BLaER1 (cell line): ENCODE data around the gene STX11.

Experiments used
- H3K27ac ChIP-seq: shearing (Covaris generic); formaldehyde crosslinking; 2 replicates; pipeline ENCODE4 v1.8.1; 2022
- H3K27me3 ChIP-seq: shearing (Covaris generic); formaldehyde crosslinking; 2 replicates; pipeline ENCODE4 v1.8.1; 2022
- H3K36me3 ChIP-seq: shearing (Covaris generic); formaldehyde crosslinking; 2 replicates; pipeline ENCODE4 v1.8.1; 2022
- H3K4me1 ChIP-seq: shearing (Covaris generic); formaldehyde crosslinking; 2 replicates; pipeline ENCODE4 v1.8.1; 2022
- H3K4me2 ChIP-seq: shearing (Covaris generic); formaldehyde crosslinking; 2 replicates; pipeline ENCODE4 v1.8.1; 2022
- H3K4me3 ChIP-seq: shearing (Covaris generic); formaldehyde crosslinking; 2 replicates; pipeline ENCODE4 v1.8.1; 2022
- H3K9ac ChIP-seq: shearing (Covaris generic); formaldehyde crosslinking; 2 replicates; pipeline ENCODE4 v1.8.1; 2022
- H3K9me3 ChIP-seq: shearing (Covaris generic); formaldehyde crosslinking; 2 replicates; pipeline ENCODE4 v1.8.1; 2022
- H4K20me1 ChIP-seq: shearing (Covaris generic); formaldehyde crosslinking; 2 replicates; pipeline ENCODE4 v1.8.1; 2022
- Cebpa-rat ChIP-seq: shearing (Covaris generic); IDR thresholded peaks from 2 replicates; pipeline ENCODE4 v1.8.1; 2022

Gene STX11

DNA sequence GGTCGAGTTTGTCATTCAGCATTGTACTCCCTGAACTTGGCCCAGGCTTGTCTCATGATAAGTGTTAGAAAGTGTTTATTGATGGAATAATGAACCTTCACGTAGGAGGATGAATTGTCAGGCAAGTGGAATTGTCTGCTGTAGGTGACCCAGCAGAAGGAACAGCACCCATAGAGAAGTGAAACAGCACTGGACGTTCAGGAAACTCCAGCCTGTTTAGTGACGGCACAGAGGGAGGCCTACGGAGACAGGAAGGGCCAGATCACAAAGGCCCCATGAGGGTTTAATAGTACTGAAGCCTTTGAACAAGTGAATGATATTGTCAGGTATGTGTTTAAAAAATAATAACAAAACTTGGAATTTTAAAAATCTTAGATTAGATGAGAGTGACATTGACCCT lies 2.9 kb downstream of the STX11 start:
- no peak for TF ChIP-seq Cebpa-rat
- peaks cover 14% of the 10 kb centered on the region for H3K27me3 ChIP-seq
- no peaks in the 10 kb centered on the region for H4K20me1 ChIP-seq
- peaks cover 10% of the 10 kb centered on the region for H3K4me1 ChIP-seq
- no peak overlapping the region for H3K4me2 ChIP-seq
- no peak overlapping the region for H3K27ac ChIP-seq
- H3K9ac ChIP-seq = no peak overlapping the region
- no peaks in the 10 kb centered on the region for H3K9me3 ChIP-seq
- H3K4me3 ChIP-seq = no peak overlapping the region
- H3K36me3 ChIP-seq = no peaks in the 10 kb centered on the region

DNA sequence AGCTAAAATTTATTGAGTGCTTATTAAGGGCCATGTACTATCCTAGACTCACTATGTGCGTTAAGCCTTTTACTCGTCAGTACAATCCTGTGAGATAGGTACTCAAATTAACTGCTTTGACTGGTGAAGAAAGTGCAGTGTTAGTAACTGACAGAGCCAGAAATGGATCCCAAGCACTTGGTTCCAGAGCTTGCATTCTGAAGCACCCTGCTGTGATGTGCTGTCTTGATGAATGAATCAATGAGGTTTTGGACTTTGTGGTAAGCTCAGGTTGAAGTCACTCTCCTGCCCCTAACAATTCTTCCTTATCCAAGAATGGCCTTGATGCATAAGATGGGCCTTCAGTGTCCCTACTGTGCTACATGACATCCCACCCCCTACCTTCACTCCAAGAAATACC lies 3.7 kb downstream of the STX11 start:
- Histone ChIP-seq H4K20me1 (no peaks in the 10 kb centered on the region), H3K4me1 (peaks cover 10% of the 10 kb centered on the region), H3K4me2 (no peak overlapping the region), H3K4me3 (no peak overlapping the region), H3K9me3 (no peaks in the 10 kb centered on the region), H3K27ac (no peak overlapping the region), H3K36me3 (no peaks in the 10 kb centered on the region), H3K9ac (no peak overlapping the region), H3K27me3 (peaks cover 14% of the 10 kb centered on the region)
- no peak for TF ChIP-seq Cebpa-rat

DNA sequence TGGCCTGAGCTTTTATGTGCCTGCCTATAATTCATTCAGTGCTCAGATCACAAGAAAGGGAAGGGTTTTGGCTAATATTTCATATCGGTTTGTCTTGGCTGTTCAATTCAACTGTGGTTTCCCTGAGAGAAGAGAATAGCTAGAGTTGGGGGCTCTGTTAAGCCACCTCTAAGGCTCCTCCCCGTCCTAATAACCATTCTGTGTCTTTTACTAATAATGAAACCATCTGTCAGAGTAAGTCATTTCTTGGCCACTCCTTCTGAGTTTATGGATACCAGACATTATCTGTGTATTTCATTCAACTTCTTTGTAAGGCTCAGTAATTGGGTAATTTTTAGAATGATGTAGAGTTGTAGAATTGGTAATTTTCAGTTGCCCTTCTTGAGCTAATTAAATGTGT lies 5.2 kb downstream of the STX11 start:
- no peaks in the 10 kb centered on the region for H3K9me3 ChIP-seq
- no peak overlapping the region for H3K4me2 ChIP-seq

DNA sequence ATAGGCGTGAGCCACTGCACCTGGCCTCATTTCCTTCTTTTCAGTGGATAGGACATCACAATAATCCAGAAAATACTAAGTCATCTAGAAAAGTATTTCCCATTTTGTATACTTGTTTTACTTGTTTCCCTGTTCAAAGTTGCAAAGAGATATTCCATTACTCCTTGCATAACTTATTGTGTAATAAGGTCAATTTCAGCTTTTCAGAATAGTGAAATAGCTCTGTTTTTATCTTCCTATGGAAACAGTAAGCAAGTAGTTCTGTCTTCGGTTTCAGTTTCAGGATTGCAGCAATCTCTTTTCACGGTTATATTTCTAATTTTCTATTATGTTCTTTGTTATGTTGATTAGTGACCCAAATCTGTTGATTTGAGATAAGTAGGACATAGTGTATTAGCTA lies 6.0 kb downstream of the STX11 start:
- no peak overlapping the region for H3K4me2 ChIP-seq
- no peak for TF ChIP-seq Cebpa-rat
- peaks cover 6% of the 10 kb centered on the region for H3K4me1 ChIP-seq
- H4K20me1 ChIP-seq = no peaks in the 10 kb centered on the region
- no peaks in the 10 kb centered on the region for H3K36me3 ChIP-seq
- no peaks in the 10 kb centered on the region for H3K9me3 ChIP-seq
- H3K27me3 ChIP-seq = 0 out of 2 replicates have a peak, but pooled peaks cover 3% of the 10 kb centered on the region
- H3K27ac ChIP-seq = no peak overlapping the region
- H3K4me3 ChIP-seq = no peak overlapping the region
- H3K9ac ChIP-seq = no peak overlapping the region

More for the DNA sequence above, 5.2 kb downstream of the STX11 start:
- Histone ChIP-seq H3K4me3 (no peak overlapping the region), H3K36me3 (no peaks in the 10 kb centered on the region), H3K27ac (no peak overlapping the region), H3K27me3 (0 out of 2 replicates have a peak, but pooled peaks cover 3% of the 10 kb centered on the region), H4K20me1 (no peaks in the 10 kb centered on the region), H3K9ac (no peak overlapping the region), H3K4me1 (peaks cover 10% of the 10 kb centered on the region)
- TF ChIP-seq Cebpa-rat = no peak

DNA sequence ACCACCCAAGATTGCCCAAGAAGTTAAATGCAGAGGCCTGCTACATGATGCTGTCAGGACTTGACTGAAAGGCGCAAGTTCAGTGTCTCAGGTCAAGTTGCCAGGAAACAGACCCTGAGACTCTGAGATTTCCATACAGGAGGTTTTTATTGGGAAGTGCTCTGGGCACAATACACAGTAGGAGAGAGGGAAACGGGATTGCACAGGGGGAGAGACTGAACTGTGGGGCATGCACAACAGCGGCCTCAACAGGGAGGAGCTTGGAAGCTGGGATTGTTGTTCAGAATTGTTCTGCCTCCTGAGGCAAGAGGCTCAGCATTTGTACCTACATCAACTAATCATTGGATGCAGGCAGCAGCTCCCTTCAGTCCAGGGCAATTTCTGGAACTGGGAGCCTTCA lies 6.7 kb downstream of the STX11 start:
- Histone ChIP-seq H3K36me3 (no peaks in the 10 kb centered on the region), H3K9ac (no peak overlapping the region), H4K20me1 (no peaks in the 10 kb centered on the region), H3K4me1 (no peaks in the 10 kb centered on the region; the same call in 1 of the 2 replicates), H3K9me3 (no peaks in the 10 kb centered on the region), H3K4me2 (no peak overlapping the region), H3K4me3 (no peak overlapping the region), H3K27me3 (0 out of 2 replicates have a peak, but pooled peaks cover under 1% of the 10 kb centered on the region), H3K27ac (no peak overlapping the region)
- TF ChIP-seq Cebpa-rat = no peak

DNA sequence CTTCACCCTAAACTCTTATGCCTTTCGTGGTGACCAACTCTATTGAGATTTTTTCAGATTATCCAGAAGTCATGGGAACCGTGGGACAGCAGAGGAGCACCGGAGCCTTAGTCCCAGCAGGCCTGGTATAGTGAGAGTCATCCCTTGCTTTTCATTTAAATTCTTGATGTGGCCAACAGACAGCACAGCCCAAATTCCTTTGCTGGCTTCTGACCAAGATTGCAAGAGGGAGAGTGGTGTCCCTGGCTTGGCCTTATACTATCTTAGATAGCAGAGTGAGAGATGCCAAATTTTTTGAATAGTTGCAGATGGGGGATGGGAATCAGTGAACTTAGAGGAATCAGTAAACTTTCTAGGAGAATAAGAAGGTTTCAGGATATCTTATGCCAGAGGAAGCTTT lies 7.8 kb downstream of the STX11 start:
- Histone ChIP-seq H3K9ac (no peak overlapping the region), H3K27ac (no peak overlapping the region), H3K36me3 (no peaks in the 10 kb centered on the region), H3K27me3 (no peaks in the 10 kb centered on the region), H3K9me3 (no peaks in the 10 kb centered on the region), H3K4me1 (no peaks in the 10 kb centered on the region), H3K4me3 (no peak overlapping the region), H3K4me2 (no peak overlapping the region), H4K20me1 (no peaks in the 10 kb centered on the region)
- no peak for TF ChIP-seq Cebpa-rat

DNA sequence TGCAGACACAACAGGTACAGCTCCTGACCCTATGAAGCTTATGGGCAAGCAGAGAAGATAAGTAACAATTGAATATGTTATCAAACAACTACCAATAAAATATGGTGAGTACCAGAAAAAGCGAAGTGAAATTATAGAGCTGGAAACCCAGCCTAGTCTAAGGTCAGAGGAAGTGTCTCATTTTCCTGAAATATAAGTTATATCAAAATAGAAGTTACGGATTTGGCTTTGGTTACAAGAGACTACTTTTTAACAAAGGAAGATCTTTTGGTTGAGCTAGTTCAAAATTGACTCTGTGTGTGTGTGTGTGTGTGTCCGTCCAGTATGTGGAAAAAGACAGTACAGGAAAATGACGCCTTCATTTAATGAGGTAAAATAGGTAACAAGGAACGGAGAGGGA lies 8.9 kb downstream of the STX11 start:
- H3K4me1 ChIP-seq = no peaks in the 10 kb centered on the region
- H4K20me1 ChIP-seq = no peaks in the 10 kb centered on the region
- no peak overlapping the region for H3K9ac ChIP-seq
- no peaks in the 10 kb centered on the region for H3K36me3 ChIP-seq
- no peaks in the 10 kb centered on the region for H3K27me3 ChIP-seq
- no peak overlapping the region for H3K4me2 ChIP-seq
- TF ChIP-seq Cebpa-rat = no peak
- no peaks in the 10 kb centered on the region for H3K9me3 ChIP-seq
- H3K4me3 ChIP-seq = no peak overlapping the region
- H3K27ac ChIP-seq = no peak overlapping the region

DNA sequence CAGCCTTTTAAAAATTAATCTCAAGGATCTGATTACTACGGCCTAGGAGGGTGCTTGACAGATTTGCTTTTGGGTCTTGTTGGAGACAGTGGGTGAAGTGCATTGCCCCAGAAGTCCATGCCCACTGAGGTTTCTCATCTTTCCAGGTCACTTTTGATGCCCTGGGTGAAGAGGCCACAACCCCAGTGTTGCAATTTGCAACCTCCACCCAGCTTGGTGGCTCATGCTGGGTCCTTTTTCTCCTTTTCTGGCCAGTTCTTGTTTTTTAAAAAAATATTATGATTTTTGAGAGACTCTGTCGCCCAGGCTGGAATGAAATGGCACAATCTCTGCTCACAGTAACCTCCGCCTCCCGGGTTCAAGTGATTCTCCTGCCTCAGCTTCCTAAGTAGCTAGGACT lies 9.4 kb downstream of the STX11 start:
- TF ChIP-seq Cebpa-rat = no peak
- Histone ChIP-seq H3K4me2 (no peak overlapping the region), H3K9me3 (no peaks in the 10 kb centered on the region), H3K4me1 (no peaks in the 10 kb centered on the region), H3K36me3 (no peaks in the 10 kb centered on the region), H3K4me3 (no peak overlapping the region), H3K9ac (no peak overlapping the region), H3K27me3 (no peaks in the 10 kb centered on the region), H3K27ac (no peak overlapping the region), H4K20me1 (no peaks in the 10 kb centered on the region)

DNA sequence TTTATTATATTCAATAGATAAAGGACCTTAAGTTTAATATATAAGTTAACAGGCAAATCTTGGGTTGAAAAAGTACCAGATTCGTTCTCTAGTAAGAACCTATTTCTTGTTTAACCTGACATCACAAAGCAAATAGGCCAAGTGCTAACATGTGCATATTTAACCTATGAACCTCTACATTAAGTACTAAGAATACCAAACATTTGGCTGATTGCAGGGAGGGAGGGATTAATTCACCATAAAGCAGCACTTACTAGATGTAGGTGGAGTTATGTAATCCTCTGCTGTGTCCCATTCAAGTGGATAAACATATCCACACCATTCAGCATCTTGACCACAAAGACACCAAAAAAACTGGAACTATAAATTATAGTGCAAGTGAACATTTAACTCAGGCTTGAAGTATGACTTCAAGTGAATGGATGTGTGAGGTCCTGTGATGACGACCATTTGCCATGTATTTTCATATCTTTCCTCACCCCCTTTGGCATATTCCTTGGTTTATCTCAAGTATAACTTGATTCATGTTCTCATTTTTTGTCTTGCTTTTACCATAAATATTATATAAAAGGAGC lies 10.2 kb downstream of the STX11 start:
- Histone ChIP-seq H3K4me2 (no peak overlapping the region), H3K27me3 (no peaks in the 10 kb centered on the region), H3K9me3 (no peaks in the 10 kb centered on the region), H3K27ac (no peak overlapping the region), H3K36me3 (no peaks in the 10 kb centered on the region), H3K9ac (no peak overlapping the region), H3K4me3 (no peak overlapping the region), H3K4me1 (no peaks in the 10 kb centered on the region), H4K20me1 (no peaks in the 10 kb centered on the region)
- no peak for TF ChIP-seq Cebpa-rat

DNA sequence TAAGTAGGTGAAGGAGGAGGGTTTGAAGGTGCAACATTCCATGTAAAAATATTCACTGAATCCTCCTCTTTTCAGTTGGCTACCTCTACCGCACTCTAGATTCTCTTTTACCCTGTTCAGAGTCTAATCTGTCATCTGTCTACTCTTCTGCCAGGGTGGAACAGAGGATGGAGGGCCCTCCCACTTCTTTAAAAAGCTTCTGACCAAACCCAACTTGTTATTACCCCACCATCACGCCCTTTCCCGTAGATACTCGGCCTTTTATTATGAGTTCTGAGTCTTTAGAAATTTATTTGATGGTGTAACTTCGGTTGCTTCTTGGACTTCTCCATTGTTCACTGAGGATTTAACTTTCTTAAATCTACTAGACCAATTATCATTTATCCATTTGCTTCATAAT lies 11.7 kb downstream of the STX11 start:
- TF ChIP-seq Cebpa-rat = no peak
- H3K36me3 ChIP-seq = no peaks in the 10 kb centered on the region
- H3K27ac ChIP-seq = no peak overlapping the region
- H4K20me1 ChIP-seq = no peaks in the 10 kb centered on the region
- H3K4me1 ChIP-seq = no peaks in the 10 kb centered on the region
- no peak overlapping the region for H3K9ac ChIP-seq
- H3K4me2 ChIP-seq = no peak overlapping the region
- H3K27me3 ChIP-seq = no peaks in the 10 kb centered on the region
- H3K4me3 ChIP-seq = no peak overlapping the region
- H3K9me3 ChIP-seq = no peaks in the 10 kb centered on the region

DNA sequence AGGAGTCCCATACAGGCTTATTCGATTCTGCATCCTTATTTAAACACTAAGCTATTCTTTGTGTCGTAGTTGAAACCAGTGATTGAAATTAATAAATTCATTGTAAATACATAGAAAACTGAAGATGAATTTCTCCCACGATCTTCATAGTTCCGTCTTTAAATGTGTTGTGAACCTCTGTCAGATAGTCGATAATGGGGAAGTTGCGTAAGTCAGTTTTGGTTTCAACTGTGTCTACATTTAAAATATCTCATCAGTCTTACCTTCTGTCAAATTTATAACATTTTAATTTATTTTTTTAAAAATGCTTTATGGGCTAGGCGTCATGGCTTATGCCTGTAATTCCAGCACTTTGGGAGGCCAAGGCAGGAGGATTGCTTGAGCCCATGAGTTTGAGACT lies 12.7 kb downstream of the STX11 start:
- no peaks in the 10 kb centered on the region for H3K27me3 ChIP-seq
- no peak overlapping the region for H3K4me3 ChIP-seq
- H3K9me3 ChIP-seq = no peaks in the 10 kb centered on the region
- no peak overlapping the region for H3K4me2 ChIP-seq
- no peaks in the 10 kb centered on the region for H3K4me1 ChIP-seq
- H3K27ac ChIP-seq = no peak overlapping the region
- TF ChIP-seq Cebpa-rat = 0 out of 2 replicates have a peak, but pooled peaks have one; percentile 6
- H3K9ac ChIP-seq = no peak overlapping the region
- no peaks in the 10 kb centered on the region for H3K36me3 ChIP-seq
- H4K20me1 ChIP-seq = no peaks in the 10 kb centered on the region
